NT2/D1 (cell line): ENCODE measurements around the gene USF1.

Experiments
- SUZ12 ChIP-seq: IDR thresholded peaks from 2 replicates; pipeline ENCODE4 v1.6.1; 2011; ENCODE audit not compliant: insufficient read length, insufficient read depth; ENCODE audit errors: extremely low read depth
- YY1 ChIP-seq: IDR thresholded peaks from 2 replicates; pipeline ENCODE4 v1.6.1; 2011; ENCODE audit not compliant: insufficient read length, insufficient read depth
- ZNF274 ChIP-seq: IDR thresholded peaks from 2 replicates; pipeline ENCODE4 v1.6.1; 2011; ENCODE audit warnings: mild to moderate bottlenecking, low read depth, low read length

- TF ChIP-seq SUZ12 (no peak), ZNF274 (no peak), YY1 (no peak)
Observed at GRCh38 chr1:161095230-161095629, 49.5 kb upstream of the USF1 start.
